ENCODE data around the gene RPS2. TPM values are rescaled to one million over a fixed set of nuclear protein-coding genes. Genes with fewer than 3 reads are reported as not detected.
"Not testable (repeated sequence)": the region's sequence is repeated elsewhere in the genome, so short reads cannot be mapped to it uniquely, and the experiment has no call there.

The RPS2 gene
- total RNA-seq, 1 donor from 2014 or later = 2,813 TPM

GRCh38 chr16:1965396-1966001 is 873 bp upstream of the RPS2 start:
- no peak for DNase-seq (ENCODE audit: low read depth)
- H3K4me3 ChIP-seq (ENCODE audit: low read depth, low read length) = peak overlapping the region; percentile 93
- TF ChIP-seq CTCF (conservative IDR thresholded peaks at IDR 0.05; ENCODE audit: low read depth, low read length) = no peak

- DNase-seq (ENCODE audit: low read depth) = no peak
- TF ChIP-seq CTCF (conservative IDR thresholded peaks at IDR 0.05; ENCODE audit: low read depth, low read length) = peak; percentile 9
- H3K4me3 ChIP-seq (ENCODE audit: low read depth, low read length) = peak overlapping the region; percentile 93
Observed at GRCh38 chr16:1963806-1964505, 670 bp downstream of the RPS2 start.

GRCh38 chr16:1962161-1963153 is 2.2 kb downstream of the RPS2 start:
- DNase-seq (ENCODE audit: low read depth) = not testable (repeated sequence)
- H3K4me3 ChIP-seq (ENCODE audit: low read depth, low read length) = peak overlapping the region; percentile 93

GRCh38 chr16:1961651-1962067 is 3.0 kb downstream of the RPS2 start:
- no peak for DNase-seq (ENCODE audit: low read depth)
- no peak for TF ChIP-seq CTCF (conservative IDR thresholded peaks at IDR 0.05; ENCODE audit: low read depth, low read length)
- no peak overlapping the region for H3K4me3 ChIP-seq (ENCODE audit: low read depth, low read length)

GRCh38 chr16:1960665-1961630 is 3.7 kb downstream of the RPS2 start:
- peak overlapping the region; percentile 96 for H3K4me3 ChIP-seq (ENCODE audit: low read depth, low read length)
- no peak for DNase-seq (ENCODE audit: low read depth)
- no peak for TF ChIP-seq CTCF (conservative IDR thresholded peaks at IDR 0.05; ENCODE audit: low read depth, low read length)

GRCh38 chr16:1959269-1960039 is 5.2 kb downstream of the RPS2 start, which contains the start of gene NDUFB10:
Gene NDUFB10, plus strand, starts transcription at chr16:1959538. Its CDS starts 87 bp downstream, at chr16:1959625.
- DNase-seq (ENCODE audit: low read depth) = no peak
- peak; percentile 67 for TF ChIP-seq CTCF (conservative IDR thresholded peaks at IDR 0.05; ENCODE audit: low read depth, low read length)
- H3K4me3 ChIP-seq (ENCODE audit: low read depth, low read length) = peak within 1 kb of the TSS; percentile 96
